ENCODE measurements around the gene CNNM4. TPM values are rescaled to one million over a fixed set of nuclear protein-coding genes. Genes with fewer than 3 reads are reported as not detected.

The CNNM4 gene
- polyA plus RNA-seq, 1 experiment, result 4.7 TPM

- no peak for TF ChIP-seq CTCF (IDR thresholded peaks at IDR 0.05; ENCODE audit: low read depth, low read length)
- Histone ChIP-seq H3K4me3 (ENCODE audit: low read depth, low read length) (peak overlapping the region; percentile 63), H3K9me3 (ENCODE audit: control insufficient read depth, insufficient read depth, low read length) (no peaks in the 10 kb centered on the region), H3K27me3 (ENCODE audit: control insufficient read depth, insufficient read depth, low read length) (no peaks in the 10 kb centered on the region), H3K27ac (ENCODE audit: low read depth, low read length) (peak overlapping the region; percentile 21)
- DNase-seq (ENCODE audit: low read depth, low spot score), result no peak
- ChIA-PET CTCF (interaction anchor here (0.8 to 4.3 kb wide), 3 partner anchors 9 to 42 kb away, joined by 5 to 23 read pairs (median 6); partner anchors contain the start of gene ANKRD39), POLR2A (interaction anchor here (1.0 to 1.4 kb wide), 2 partner anchors 19 to 52 kb away, joined by 3 read pairs; no protein-coding TSS in a partner anchor)
Measured at GRCh38 chr2:96815326-96816126, 54.8 kb downstream of the CNNM4 start.

- Histone ChIP-seq H3K27me3 (ENCODE audit: control insufficient read depth, insufficient read depth, low read length) (no peaks in the 10 kb centered on the region), H3K9me3 (ENCODE audit: control insufficient read depth, insufficient read depth, low read length) (no peaks in the 10 kb centered on the region), H3K27ac (ENCODE audit: low read depth, low read length) (peak within 1 kb of the TSS; percentile 21), H3K4me3 (ENCODE audit: low read depth, low read length) (peak within 1 kb of the TSS; percentile 66)
- CTCF ChIA-PET, result interaction anchor here (0.6 to 4.3 kb wide), 8 partner anchors 10 to 46 kb away, joined by 3 to 23 read pairs (median 4); partner anchors contain the start of gene ANKRD39
- peak; percentile 64 for DNase-seq (ENCODE audit: low read depth, low spot score)
- POLR2A ChIA-PET, result interaction anchor here (1.0 to 1.4 kb wide), 3 partner anchors 18 to 53 kb away, joined by 3 to 4 read pairs (median 3); partner anchors contain the start of gene ANKRD39
- TF ChIP-seq CTCF (IDR thresholded peaks at IDR 0.05; ENCODE audit: low read depth, low read length), result peak; percentile 54
Measured at GRCh38 chr2:96816127-96816835, 55.6 kb downstream of the CNNM4 start, which contains the start of gene CNNM3. CNNM3 (plus strand) TSS chr2:96816268; CDS start chr2:96816278, 10 bp downstream.

GRCh38 chr2:96816836-96817702 is 56.4 kb downstream of the CNNM4 start:
- DNase-seq (ENCODE audit: low read depth, low spot score), result no peak
- CTCF ChIA-PET, result interaction anchor here (0.7 to 4.3 kb wide), 5 partner anchors 14 to 47 kb away, joined by 3 to 23 read pairs (median 4); partner anchors contain the start of gene ANKRD39
- Histone ChIP-seq H3K27me3 (ENCODE audit: control insufficient read depth, insufficient read depth, low read length) (no peaks in the 10 kb centered on the region), H3K4me3 (ENCODE audit: low read depth, low read length) (peak overlapping the region; percentile 66), H3K9me3 (ENCODE audit: control insufficient read depth, insufficient read depth, low read length) (no peaks in the 10 kb centered on the region), H3K27ac (ENCODE audit: low read depth, low read length) (no peak overlapping the region)
- no peak for TF ChIP-seq CTCF (IDR thresholded peaks at IDR 0.05; ENCODE audit: low read depth, low read length)
- POLR2A ChIA-PET, result interaction anchor here (1.4 kb wide), 2 partner anchors 41 to 54 kb away, joined by 3 to 4 read pairs; partner anchors contain the start of gene ANKRD39

- DNase-seq (ENCODE audit: low read depth, low spot score), result no peak
- Histone ChIP-seq H3K27me3 (ENCODE audit: control insufficient read depth, insufficient read depth, low read length) (no peaks in the 10 kb centered on the region), H3K4me3 (ENCODE audit: low read depth, low read length) (peak overlapping the region; percentile 66), H3K9me3 (ENCODE audit: control insufficient read depth, insufficient read depth, low read length) (no peaks in the 10 kb centered on the region), H3K27ac (ENCODE audit: low read depth, low read length) (no peak overlapping the region)
- no peak for TF ChIP-seq CTCF (IDR thresholded peaks at IDR 0.05; ENCODE audit: low read depth, low read length)
- ChIA-PET POLR2A (no interaction called here), CTCF (interaction anchor here (4.3 kb wide), 1 partner anchor 40 kb away, joined by 23 read pairs; the partner anchor contains the start of gene ANKRD39)
Measured at GRCh38 chr2:96817882-96818281, 57.2 kb downstream of the CNNM4 start.
